ENCODE measurements around the gene MDGA2.

DNA sequence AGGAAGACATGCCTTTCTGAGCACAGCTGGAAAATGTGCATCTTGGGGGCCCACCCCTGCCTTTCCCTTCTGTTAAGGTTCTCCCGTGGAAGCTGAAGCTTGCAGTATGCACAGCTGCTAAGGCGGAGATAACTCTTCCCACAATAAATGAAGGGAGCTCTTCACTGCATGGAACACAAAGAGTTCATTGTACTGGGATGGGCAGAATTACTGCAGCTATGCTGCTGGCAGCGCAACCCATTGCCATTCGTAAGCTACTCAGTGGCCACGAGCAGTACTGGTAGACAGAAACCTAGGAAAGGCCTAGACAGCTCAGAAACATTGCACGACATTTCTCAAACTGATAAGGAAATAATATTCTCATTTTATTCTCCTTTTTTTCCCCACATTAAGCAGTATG is 310.2 kb downstream of the MDGA2 start:
- TF ChIP-seq CTCF (conservative IDR thresholded peaks at IDR 0.05): no peak
- no peak for TF ChIP-seq ZFX (IDR thresholded peaks at IDR 0.05)

Measured in C4-2B (cell line).